Measurements from ENCODE around the gene SYCP2.

The SYCP2 gene

DNA sequence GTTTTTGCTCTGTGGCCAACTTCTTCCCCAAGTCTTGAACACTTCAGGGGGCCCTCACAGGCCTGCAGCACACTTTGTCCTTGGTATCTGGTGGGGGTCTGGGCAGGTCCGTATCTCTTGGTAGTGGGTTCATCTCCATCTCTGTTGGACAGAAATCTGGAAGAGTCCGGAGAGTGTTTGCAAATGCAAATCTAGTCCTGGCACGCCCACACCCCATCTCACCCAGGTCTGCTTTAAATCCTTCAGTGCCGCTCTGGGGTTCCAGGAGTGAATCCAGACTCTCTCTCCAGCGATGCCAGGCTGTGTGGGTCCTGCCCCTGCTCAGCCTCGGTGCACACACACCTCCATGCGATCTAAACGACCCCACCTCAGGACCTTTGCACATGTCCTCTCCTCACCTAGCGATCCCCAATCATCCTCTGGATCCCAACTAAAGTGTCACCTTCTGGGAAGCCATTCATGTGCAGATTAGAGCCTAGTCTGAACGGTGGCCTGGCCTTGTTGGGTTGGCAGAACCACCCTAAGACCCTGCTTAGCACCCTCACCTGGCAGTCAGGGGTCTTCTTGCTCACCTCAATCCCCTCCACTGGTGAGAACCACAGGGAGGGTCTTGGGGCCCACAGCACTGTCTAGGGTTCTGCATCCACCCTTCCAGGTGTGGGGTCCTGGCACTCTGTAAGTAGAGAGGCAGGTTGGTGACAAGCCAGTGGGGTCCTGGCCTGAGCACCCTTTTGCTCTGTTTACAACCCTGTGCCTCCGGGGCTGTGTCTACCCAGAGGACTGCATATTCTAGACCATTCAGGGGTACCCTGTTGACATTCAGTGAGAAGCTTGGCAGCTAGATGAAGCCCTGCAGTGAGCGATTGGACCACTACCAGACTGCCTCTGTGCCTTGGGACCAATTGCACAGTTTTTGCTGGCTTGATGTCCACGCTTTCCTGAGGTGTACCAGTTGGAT, 100.8 kb downstream of the SYCP2 start:
- no peak for DNase-seq

GRCh38 chr20:59831916-59832270, 101.5 kb downstream of the SYCP2 start:
- no peak for DNase-seq

DNA sequence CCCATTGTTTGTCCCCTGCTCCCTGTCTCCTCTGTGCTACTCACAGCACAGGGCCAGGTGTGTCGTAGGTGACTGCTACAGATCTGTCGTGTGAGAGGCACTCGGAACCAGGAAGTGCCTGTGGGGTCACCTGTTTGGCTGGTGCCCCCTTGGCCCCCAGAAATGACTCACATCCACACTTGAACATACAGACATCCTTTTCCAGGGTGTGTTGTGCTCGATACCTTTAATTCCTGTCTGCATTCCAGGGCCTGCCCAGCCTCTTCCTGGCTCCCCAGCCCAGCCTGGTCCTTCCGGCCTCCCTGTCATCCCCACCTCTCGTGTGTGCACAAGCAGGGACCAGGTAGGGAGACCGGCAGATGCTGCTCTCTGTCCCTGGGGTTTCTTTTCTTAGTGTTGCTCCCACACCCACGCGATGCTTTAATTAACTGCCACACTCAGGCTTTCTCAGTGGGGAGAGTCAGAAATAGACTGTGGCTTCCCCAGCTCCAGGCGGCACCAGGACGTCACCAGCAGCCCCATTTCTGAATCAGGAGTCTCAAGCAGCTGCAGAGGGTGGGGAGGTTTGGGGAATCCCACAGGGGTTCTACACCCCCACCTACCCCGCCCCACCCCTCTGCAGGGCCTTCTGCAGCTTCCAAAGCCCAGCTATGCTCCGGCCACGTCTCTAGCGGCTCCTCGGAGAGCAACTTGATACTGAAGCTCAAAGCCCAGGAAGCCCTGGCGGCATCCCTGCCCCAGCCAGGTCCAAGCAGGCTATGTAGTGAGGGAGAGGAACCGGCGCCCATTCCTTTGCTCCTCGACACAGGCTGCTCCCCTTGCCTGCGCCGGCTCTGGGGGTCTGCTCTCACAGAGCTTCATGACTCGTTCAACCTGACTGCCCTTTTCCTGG, 102.2 kb downstream of the SYCP2 start:
- no peak for DNase-seq

DNA sequence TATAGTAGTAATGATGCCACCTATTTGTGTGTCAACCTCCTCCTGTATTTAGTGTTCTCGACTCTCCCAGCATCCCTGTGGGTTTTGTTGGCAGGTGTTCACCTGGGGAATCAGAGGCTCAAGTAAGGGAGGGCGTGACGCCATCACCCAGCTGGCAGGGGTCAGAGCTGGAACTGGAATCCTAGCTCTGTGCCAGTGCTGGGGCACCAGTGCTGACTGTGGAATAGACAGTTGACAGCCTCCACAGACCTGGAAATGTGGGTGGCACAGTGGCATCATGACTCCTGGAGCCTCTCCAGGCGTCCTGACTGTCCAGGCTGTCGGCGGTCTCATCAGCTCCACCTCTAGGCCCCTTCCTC, 102.8 kb downstream of the SYCP2 start:
- DNase-seq: no peak

DNA sequence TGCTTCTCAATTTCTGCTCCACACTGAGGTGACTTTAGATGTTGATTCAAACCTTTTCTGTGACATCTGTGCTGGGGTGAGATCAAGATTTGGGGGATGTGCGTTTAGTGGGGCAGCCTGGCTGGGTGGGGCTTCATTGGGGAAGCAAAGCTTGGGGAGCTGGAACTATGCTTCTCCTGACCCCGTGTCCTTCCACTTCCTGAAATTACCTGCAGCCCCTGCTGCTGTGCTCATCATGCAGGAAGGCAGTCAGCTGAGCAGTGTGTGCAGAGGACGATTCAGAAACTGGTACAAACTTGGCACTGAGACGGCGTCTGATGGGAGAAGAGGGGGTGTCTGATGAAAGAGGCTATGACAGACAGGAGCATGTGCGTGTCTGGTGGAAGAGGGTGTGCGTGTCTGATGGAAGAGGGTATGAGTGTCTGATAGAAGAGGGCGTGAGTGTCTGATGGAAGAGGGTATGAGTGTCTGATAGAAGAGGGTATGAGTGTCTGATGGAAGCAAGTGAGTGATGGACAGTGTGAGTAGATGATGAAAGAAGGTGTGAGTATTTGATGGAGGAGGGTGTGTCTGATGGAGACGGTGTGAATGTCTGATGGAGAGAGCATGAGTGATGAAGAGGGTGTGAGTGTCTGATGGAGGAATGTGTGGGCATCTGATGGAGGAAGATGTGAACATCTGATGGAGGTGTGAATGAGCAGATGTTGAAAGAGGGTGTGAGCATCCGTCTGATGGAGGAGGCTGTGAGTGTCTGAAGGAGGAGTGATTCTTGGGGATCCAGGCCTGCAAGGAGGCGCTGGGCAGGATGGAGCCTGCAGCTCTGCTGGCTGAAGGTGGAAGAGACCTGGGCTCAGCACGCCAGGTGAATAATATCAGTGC, 103.4 kb downstream of the SYCP2 start:
- DNase-seq: no peak

DNA sequence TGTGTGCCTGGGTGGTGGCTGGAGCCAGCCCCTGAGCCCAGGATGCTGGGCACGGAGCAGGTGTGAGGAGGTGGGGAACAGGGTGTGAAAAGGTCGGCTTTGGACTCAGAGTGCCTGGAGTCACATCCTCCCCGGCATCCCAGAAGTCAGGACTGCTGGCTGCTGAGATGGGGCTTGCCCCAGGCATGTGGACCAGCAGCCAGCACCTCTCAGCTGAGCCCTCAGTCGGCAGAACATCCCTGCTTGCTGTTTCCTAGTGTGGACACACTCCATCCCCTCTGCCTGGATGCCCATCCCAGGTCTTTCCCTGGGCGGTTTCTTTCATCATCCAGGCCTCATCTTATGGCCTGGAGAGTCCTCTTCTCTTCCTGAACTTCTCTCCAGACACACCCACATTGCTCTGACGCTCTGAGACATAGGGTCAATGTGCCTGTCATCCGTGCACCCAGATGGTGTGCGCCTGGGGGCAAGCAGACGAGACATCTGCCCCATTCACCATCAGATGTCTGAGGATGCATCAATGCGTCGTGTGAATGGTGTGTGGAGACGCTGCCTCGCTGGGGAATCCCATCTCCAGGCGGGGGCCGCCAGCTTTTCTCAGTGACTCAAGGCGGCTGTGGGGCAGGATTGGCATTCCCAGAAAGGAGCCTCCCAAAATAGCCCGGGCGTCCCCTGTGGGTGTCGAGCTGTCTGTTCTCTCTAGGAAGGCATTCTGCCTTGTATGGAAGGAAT, 104.2 kb downstream of the SYCP2 start:
- no peak for DNase-seq

GRCh38 chr20:59828125-59829053, 105.0 kb downstream of the SYCP2 start:
- no peak for DNase-seq

GRCh38 chr20:59827138-59828056, 106.0 kb downstream of the SYCP2 start:
- DNase-seq: no peak

GRCh38 chr20:59825944-59826759, 107.3 kb downstream of the SYCP2 start:
- DNase-seq: no peak

DNA sequence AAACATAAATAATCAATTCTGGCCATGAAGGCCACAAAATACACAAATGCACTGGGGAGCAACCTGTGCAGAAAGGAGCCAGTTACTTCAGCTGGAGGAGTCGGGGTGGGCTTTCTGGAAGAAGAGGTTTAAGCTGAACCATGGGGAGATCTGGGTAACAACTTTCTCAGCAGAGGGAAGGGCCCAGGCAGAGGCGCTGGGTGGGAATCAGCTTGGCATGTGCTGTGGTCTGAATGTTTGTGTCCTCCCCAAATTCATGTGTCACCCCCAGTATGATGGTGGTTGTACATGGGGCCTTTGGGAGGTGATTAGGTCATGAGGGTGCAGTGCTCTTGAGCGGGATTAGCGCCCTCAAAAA, 107.9 kb downstream of the SYCP2 start:
- no peak for DNase-seq

- DNase-seq: no peak
These were observed 108.5 kb downstream of the SYCP2 start for GRCh38 chr20:59824711-59825562.

DNA sequence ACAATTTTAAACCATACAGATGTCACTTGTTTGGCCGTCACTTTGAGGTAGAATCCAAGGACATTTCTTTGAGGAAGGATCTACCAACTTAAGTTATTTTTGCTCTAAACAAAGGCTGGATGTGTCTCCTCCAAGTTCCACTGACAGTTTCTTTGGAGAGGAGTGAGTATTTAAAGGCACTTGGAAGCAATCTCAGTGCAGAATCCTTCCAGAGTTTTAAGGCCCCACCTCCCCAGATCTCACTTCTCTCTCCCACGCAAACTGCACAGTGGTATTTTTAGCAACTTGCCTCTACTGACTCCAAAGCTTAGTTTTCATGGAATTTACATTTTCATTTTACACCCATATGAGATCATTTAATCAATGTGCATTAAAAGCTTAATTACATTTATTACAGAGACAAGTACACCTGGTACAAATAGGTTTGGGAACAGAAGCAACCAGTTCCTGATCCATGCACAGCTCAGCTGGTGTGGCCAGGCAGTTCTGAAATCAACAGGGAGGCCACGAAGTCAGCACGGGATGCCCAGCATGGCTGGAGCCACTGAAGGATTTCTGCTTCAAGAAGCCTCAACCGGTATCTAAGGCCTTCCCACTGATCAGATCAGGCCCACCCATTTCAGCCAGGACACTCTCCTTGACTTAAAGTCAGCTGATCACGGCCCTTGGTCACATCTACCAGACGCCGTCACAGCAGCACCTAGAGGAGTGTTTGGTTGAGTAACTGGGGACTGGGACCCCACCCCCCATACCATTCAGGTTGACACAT, 109.8 kb downstream of the SYCP2 start:
- DNase-seq: no peak

DNA sequence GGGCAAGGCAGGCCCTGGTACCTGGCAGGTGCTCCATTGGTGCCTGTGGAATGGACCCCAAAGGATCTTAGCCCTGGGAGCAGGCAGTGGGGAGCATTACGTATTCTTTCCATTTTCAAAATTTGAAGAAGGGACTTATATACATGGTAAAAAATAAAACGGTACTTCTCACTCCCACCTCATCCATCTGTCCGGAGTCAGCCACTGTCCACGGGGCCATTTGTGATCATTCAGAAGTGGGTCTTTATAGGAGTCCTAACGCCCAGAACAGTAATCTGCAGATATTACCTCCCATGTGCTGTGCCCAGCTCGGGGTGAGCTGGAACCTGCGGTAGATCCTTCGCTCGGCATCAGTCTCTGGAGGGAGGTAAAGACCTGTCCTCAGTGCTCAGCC, 110.4 kb downstream of the SYCP2 start:
- no peak for DNase-seq

DNA sequence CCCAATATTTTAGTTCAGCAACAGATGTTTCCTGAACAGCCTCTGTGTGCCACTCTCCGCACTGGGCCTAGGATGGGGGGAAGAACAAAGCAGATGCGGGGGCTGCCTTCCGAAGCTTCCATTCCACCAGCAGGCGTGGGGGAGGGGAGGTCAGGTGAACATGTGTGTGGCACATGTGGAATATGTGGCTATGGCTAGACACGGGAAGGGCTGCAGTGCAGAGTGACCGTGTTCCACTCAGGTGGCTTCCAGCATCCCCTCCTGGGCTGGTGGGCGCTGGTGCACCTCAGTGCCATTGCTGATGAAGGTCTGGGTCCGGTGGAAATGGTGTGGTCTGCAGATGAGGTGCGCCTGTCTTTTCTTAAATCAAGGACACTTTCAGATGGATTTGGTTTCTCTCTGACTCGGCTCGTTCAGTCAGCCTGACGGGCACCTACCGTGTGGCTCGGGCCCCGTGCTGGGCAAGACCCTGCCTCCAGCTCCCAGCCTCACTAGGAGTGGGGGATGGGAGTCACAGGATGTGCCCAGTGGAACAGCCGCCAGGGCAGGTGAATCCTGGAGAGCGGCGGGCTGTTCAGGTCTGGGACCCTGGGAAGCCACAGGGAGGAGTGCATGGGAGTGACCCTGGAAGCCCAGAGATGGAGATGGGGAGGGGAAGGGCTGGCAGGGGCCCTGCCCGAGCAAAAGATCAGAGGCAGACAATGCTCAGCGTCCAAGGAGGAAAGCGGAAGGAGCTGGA, 111.0 kb downstream of the SYCP2 start:
- no peak for DNase-seq

DNA sequence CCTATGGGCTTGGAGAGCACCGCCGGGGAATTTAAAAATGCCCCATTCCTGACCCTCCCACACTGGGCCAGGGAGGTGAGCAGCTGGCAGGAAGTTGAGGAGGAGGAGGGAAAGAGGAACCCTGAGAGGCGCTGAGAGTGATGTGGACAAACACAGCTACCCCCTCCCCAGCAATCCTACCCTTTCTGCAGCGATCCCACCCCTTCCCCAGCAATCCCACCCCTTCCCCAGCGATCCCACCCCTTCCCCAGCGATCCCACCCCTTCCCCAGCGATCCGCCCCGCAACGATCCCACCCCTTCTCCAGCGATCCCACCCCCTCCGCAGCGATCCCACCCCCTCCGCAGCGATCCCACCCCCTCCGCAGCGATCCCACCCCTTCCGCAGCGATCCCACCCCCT, 111.6 kb downstream of the SYCP2 start:
- DNase-seq: no peak

GRCh38 chr20:59821201-59821600, 112.2 kb downstream of the SYCP2 start:
- no peak for DNase-seq

Measured in CD4-positive, alpha-beta T cell treated with Interleukin-4 for 1 hour (primary cell).